ENCODE results near the gene DPY19L2.
"Not testable (repeated sequence)": the region's sequence is repeated elsewhere in the genome, so short reads cannot be mapped to it uniquely, and the experiment has no call there.

DNA sequence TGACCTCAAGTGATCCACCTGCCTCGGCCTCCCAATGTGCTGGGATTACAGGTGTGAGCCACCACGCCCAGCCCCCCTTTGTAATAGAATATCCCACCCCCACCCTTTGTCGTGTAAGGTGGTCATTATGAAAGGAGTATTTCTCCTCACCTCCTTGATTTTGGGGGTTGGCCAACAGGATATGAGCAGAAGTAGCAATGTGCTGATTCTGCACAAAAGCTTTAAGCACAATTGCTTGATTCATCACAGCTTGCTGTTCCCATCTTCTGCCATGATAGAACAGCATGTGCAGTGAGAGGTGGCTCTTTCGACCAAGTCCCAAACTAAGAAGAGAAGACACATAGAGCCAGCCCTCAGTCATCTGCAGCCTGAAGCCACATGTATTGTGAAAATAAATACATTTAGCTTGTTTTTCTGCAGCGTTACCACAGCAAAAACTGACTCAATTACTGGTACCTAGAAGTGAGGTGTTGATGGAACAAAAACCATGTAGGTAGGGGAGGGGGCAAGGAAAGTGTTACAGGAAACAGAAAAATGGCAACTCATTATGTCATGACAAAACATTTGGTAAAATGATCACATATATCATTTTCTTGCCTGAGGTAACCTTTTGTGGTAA is 122.9 kb downstream of the DPY19L2 start:
- TF ChIP-seq POLR2A (IDR thresholded peaks at IDR 0.05; ENCODE audit: low read depth, low read length); POLR2AphosphoS5 (IDR thresholded peaks at IDR 0.05; ENCODE audit: low read depth, low read length); TAF1 (IDR thresholded peaks at IDR 0.05; ENCODE audit: borderline replicate concordance, low read depth, low read length): not testable (repeated sequence)

Measured in GM12892 (cell line).